Coronary artery (tissue), 2 donors: Measurements from ENCODE around the gene ZNF180.
A peak's percentile ranks its signal among the peaks of the same experiment; 100 is the strongest.
"Not testable (repeated sequence)": the region's sequence is repeated elsewhere in the genome, so short reads cannot be mapped to it uniquely, and the experiment has no call there.

Source experiments
- DNase-seq: peaks from one replicate; pipeline ENCODE4 v3.0.0-alpha.2; 2017; ENCODE audit warnings: low spot score
- H3K27ac ChIP-seq, 2 donors: fragments of 200-600 bp; sonication (generic); one replicate each; pipeline ENCODE4 v1.5.1; 2016 to 2019
- H3K4me3 ChIP-seq: fragments of 200-600 bp; sonication (generic); 2 replicates; pipeline ENCODE4 v1.5.1; 2016; ENCODE audit warnings: mild to moderate bottlenecking, moderate library complexity
- TF ChIP-seq, protein P1 (sequence below): fragments of 200-600 bp; sonication (generic); IDR thresholded peaks from one replicate; pipeline ENCODE4 v1.5.1; 2019; ENCODE audit warnings: antibody characterized with exemption

The ZNF180 gene

DNA sequence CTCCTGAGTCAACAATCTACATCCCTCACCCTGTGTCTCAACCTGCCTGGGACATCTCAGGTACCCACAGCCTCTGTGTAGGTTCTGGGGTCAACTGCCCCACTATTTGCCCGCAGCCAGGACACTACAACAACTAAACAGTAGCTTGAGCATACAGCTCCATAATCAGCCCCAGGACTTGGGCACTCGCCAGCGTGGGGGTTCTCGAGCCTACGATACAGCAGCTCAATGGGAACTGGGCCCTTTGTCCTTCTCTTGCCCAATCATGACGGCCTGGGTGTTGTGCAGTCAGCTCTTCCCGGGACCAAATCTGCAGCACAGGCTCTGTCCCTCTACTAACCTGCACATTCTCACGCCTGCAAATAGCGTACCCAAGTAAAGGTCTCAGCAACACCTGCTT is 1.3 kb downstream of the ZNF180 start:
- Histone ChIP-seq H3K4me3 (peak overlapping the region; percentile 85), H3K27ac (no peak overlapping the region)
- TF ChIP-seq, protein P1, sequence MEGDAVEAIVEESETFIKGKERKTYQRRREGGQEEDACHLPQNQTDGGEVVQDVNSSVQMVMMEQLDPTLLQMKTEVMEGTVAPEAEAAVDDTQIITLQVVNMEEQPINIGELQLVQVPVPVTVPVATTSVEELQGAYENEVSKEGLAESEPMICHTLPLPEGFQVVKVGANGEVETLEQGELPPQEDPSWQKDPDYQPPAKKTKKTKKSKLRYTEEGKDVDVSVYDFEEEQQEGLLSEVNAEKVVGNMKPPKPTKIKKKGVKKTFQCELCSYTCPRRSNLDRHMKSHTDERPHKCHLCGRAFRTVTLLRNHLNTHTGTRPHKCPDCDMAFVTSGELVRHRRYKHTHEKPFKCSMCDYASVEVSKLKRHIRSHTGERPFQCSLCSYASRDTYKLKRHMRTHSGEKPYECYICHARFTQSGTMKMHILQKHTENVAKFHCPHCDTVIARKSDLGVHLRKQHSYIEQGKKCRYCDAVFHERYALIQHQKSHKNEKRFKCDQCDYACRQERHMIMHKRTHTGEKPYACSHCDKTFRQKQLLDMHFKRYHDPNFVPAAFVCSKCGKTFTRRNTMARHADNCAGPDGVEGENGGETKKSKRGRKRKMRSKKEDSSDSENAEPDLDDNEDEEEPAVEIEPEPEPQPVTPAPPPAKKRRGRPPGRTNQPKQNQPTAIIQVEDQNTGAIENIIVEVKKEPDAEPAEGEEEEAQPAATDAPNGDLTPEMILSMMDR = no peak
- no peak for DNase-seq

DNA sequence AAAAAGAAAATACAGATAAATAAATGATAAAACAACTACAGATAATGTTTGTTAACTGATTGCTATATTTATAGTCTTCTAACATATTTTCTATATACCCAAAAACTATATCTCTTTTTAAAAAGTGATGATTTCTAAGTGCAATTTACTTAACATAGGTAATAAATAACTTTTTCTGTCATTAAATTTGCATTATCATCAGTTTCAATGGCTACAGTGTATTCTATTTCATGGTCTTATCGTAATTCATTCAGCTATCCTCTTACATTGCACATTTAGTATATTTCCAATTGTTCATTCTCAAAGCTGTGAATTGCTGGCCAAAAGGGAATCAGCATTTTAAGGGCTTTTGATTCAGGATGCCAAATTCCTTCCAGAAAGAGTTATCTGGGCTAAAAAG is 3.6 kb downstream of the ZNF180 start:
- Histone ChIP-seq H3K27ac (no peak overlapping the region), H3K4me3 (no peak overlapping the region)
- no peak for DNase-seq
- TF ChIP-seq, protein P1 = no peak

GRCh38 chr19:44476559-44477408 is 23.5 kb downstream of the ZNF180 start:
- Histone ChIP-seq H3K4me3 (peak overlapping the region; percentile 33), H3K27ac (no peak overlapping the region)
- TF ChIP-seq, protein P1 = no peak
- no peak for DNase-seq

DNA sequence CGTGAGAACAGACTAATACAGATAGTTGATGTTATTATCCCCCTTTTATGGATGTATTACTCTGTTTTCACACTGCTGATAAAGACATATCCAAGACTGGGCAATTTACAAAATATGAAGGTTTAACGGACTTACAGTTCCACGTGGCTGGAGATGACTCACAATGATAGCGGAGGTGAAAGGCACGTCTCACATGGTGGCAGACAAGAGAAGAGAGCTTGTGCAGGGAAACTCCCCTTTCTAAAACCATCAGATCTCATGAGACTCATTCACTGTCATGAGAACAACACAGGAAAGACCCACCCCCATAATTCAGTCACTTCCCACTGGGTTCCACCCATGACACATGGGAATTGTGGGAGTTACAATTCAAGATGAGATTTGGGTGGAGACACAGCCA is 31.6 kb downstream of the ZNF180 start:
- not testable (repeated sequence) for DNase-seq, H3K27ac ChIP-seq, H3K4me3 ChIP-seq

DNA sequence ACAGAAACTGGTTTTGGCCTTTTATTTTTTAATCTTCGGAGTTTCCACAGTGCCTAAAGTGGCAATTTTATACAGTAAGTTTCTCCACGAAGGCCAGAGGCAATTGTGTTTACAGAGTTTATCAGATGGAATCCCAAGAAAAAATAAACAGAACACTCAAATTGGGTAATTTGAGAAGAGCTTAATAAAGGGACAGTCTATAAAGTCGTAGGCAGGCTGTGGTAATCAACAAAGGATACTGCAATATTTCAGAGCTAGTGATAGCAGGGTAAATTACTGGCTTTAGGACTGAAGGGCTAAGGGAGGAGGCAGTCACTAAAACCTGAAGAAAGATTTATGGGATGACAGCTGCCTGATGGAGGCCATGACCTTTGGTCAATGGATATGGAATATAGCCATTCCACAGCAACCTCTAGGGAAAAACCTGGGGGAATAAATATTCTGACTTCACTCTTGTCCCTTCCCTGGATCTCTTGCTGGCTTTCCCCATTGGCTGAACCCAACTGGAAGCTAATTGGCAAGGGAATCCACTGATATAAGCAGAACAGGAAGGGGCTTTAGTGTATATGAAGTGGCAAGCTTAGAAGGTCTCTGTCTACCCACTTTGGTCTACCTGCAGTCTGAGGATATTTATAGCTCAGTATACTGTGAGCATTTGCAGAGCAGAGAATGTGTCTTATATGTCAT is 37.6 kb downstream of the ZNF180 start:
- H3K4me3 ChIP-seq, DNase-seq, H3K27ac ChIP-seq: not testable (repeated sequence)

- not testable (repeated sequence) for DNase-seq, H3K4me3 ChIP-seq, H3K27ac ChIP-seq
Measured at GRCh38 chr19:44456016-44456415, 44.3 kb downstream of the ZNF180 start.

DNA sequence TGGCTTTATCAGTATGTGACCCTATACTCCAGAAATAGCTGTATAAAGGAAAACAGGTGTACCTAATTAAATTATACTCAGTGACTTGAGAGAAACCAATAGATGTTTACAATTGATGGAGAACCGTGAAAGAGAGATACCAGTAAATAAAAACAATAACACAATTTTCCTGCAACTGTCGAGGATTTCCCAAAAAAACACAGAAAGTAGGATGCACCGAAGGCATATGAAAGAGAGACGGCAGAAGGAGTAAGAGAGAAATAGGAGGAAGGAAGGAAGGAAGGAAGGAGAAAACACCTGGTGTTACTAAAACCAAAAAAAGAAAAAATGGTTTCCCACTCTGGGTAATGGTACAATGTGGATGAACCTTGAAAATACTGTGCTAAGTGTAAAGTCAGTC is 45.2 kb downstream of the ZNF180 start:
- TF ChIP-seq, protein P1 = no peak
- no peak overlapping the region for H3K27ac ChIP-seq
- DNase-seq = no peak
- H3K4me3 ChIP-seq = no peak overlapping the region

- no peak overlapping the region for H3K4me3 ChIP-seq
- TF ChIP-seq, protein P1 = no peak
Measured at GRCh38 chr19:44452367-44452766, 48.0 kb downstream of the ZNF180 start.

More at GRCh38 chr19:44452367-44452766, 48.0 kb downstream of the ZNF180 start:
- DNase-seq = no peak
- H3K27ac ChIP-seq = no peak overlapping the region
